B cell (primary cell): Measurements from ENCODE around the gene INKA1. TPM values are rescaled to one million over a fixed set of nuclear protein-coding genes. Genes with fewer than 3 reads are reported as not detected.

Experiments
- ATAC-seq: fragments of 200-7000 bp; cut with Tn5 transposase; one replicate; pipeline ENCODE4 v1.10.0; 2021; ENCODE audit warnings: low read depth, mild to moderate bottlenecking, moderate number of reproducible peaks, moderate library complexity
- CTCF ChIA-PET: fragments of 350-600 bp; sonication (Branson Sonifier 250); formaldehyde crosslinking; loops from one replicate; lab custom pipeline; 2021; ENCODE audit warnings: antibody characterized with exemption, inconsistent platforms; lab: Charles Lee
- POLR2A ChIA-PET: fragments of 350-600 bp; sonication (Branson Sonifier 250); formaldehyde crosslinking; loops from one replicate; lab custom pipeline; 2021; ENCODE audit warnings: antibody characterized with exemption; lab: Charles Lee
- DNase-seq: peaks from one replicate; pipeline ENCODE4 v3.0.0; 2013
- H2AFZ ChIP-seq: 2 replicates; pipeline ENCODE4 v1.6.1; 2012; ENCODE audit warnings: mild to moderate bottlenecking, low read depth, low read length; ENCODE audit not compliant: insufficient read depth, poor library complexity, severe bottlenecking
- H3K27ac ChIP-seq, 2 donors: 1 replicate in 1 of 2; 2 replicates in 1 of 2; pipeline ENCODE4 v1.5.1; 2012 to 2013; ENCODE audit warnings: low read length in 2 of 2, mild to moderate bottlenecking in 2 of 2, moderate library complexity in 1 of 2
- H3K27me3 ChIP-seq, 4 experiments: fragments of 200-600 bp in 1 of 4; sonication (generic) in 1 of 4; replicated peaks in 1 of 4; 1 replicate in 2 of 4; 2 replicates in 2 of 4; pipeline versions ENCODE4 v1.6.1 to v1.7.0; 2013 to 2016; ENCODE audit warnings: low read length in 3 of 4, mild to moderate bottlenecking in 2 of 4, mixed read lengths in 1 of 4, moderate library complexity in 1 of 4; ENCODE audit not compliant: insufficient read depth in 4 of 4, control insufficient read depth in 3 of 4; ENCODE audit errors: control extremely low read depth in 1 of 4
- H3K36me3 ChIP-seq, 2 experiments: replicated peaks in 1 of 2; 1 replicate in 1 of 2; 2 replicates in 1 of 2; pipeline versions ENCODE4 v1.6.1 to v1.7.1; 2013; ENCODE audit warnings: low read length in 1 of 2; ENCODE audit not compliant: insufficient read depth in 2 of 2, control insufficient read depth in 1 of 2; ENCODE audit errors: control extremely low read depth in 1 of 2, extremely low read depth in 1 of 2
- H3K4me1 ChIP-seq, 2 donors: fragments of 200-600 bp in 1 of 2; sonication (generic) in 1 of 2; 1 replicate in 1 of 2; 2 replicates in 1 of 2; pipeline versions ENCODE4 v1.5.1 to v1.6.1; 2013 to 2017; ENCODE audit warnings: low read length in 2 of 2; ENCODE audit not compliant: control insufficient read depth in 2 of 2, insufficient read depth in 2 of 2
- H3K4me2 ChIP-seq: replicated peaks from 2 replicates; pipeline ENCODE3; 2012; ENCODE audit warnings: mild to moderate bottlenecking, low read depth, low read length; ENCODE audit not compliant: poor library complexity, severe bottlenecking
- H3K4me3 ChIP-seq, 5 experiments: fragments of 200-600 bp in 1 of 5; sonication (generic) in 1 of 5; 1 replicate in 3 of 5; 2 replicates in 2 of 5; pipeline versions ENCODE4 v1.5.1 to v1.7.0; 2011 to 2016; ENCODE audit warnings: low read length in 4 of 5, mild to moderate bottlenecking in 4 of 5, low read depth in 2 of 5, control low read depth in 1 of 5, moderate library complexity in 1 of 5; ENCODE audit not compliant: insufficient read depth in 1 of 5; ENCODE audit errors: control extremely low read depth in 1 of 5, extremely low read depth in 1 of 5
- H3K79me2 ChIP-seq: fragments of 200-600 bp; sonication (generic); one replicate; pipeline ENCODE4 v1.6.0; 2016; ENCODE audit warnings: low read length; ENCODE audit not compliant: control insufficient read depth, insufficient read depth
- H3K9ac ChIP-seq: fragments of 200-600 bp; sonication (generic); 2 replicates; pipeline ENCODE4 v1.6.1; 2017; ENCODE audit warnings: mild to moderate bottlenecking, low read length, moderate library complexity
- H3K9me3 ChIP-seq, 3 donors: one replicate each; pipeline versions ENCODE4 v1.6.1 to v1.7.1; 2013; ENCODE audit warnings: low read length in 2 of 3; ENCODE audit not compliant: control insufficient read depth in 2 of 3, insufficient read depth in 1 of 3; ENCODE audit errors: control extremely low read depth in 1 of 3
- H4K20me1 ChIP-seq: 2 replicates; pipeline ENCODE4 v1.6.0; 2012; ENCODE audit warnings: mild to moderate bottlenecking, low read length; ENCODE audit not compliant: insufficient read depth, control insufficient read depth, poor library complexity, severe bottlenecking
- H3K27ac Mint-ChIP-seq: one replicate; pipeline ENCODE4 v1.8.0; 2021; ENCODE audit warnings: mixed read lengths
- H3K27me3 Mint-ChIP-seq: one replicate; pipeline ENCODE4 v1.8.0; 2021; ENCODE audit warnings: mixed read lengths
- H3K4me1 Mint-ChIP-seq: one replicate; pipeline ENCODE4 v1.8.0; 2021; ENCODE audit warnings: mixed read lengths
- H3K4me3 Mint-ChIP-seq: one replicate; pipeline ENCODE4 v1.8.0; 2021; ENCODE audit warnings: mixed read lengths
- H3K9me3 Mint-ChIP-seq: one replicate; pipeline ENCODE4 v1.8.0; 2022; ENCODE audit warnings: mixed read lengths; ENCODE audit not compliant: insufficient read depth
- CTCF ChIP-seq: fragments of 200-600 bp; IDR thresholded peaks from one replicate; pipeline ENCODE4 v1.8.0; 2022; ENCODE audit warnings: antibody characterized with exemption, mild to moderate bottlenecking
- EZH2 ChIP-seq: IDR thresholded peaks from 2 replicates; pipeline ENCODE4 v1.6.1; 2012; ENCODE audit warnings: borderline replicate concordance, low read depth, mild to moderate bottlenecking, moderate library complexity, low read length; ENCODE audit not compliant: insufficient read depth, poor library complexity, severe bottlenecking
- WGBS: methylation state at CpG from one replicate; pipeline ENCODE4 v1.1.5; 2013; ENCODE audit warnings: missing lambda C conversion rate; ENCODE audit not compliant: insufficient coverage; 5-methylcytosine and 5-hydroxymethylcytosine counted together
- intact Hi-C: fragments of 100-400 bp; cut with micrococcal nuclease; formaldehyde crosslinking; loops from one replicate; pipeline ENCODE4 v1.10.0; 2022
- polyA minus RNA-seq: library from RNA; depleted of rRNA, polyadenylated mRNA; stranded (reverse); fragments of >200 nt; gene quantifications from 2 replicates; pipeline ENCODE4 v1.2.3, GENCODE V29; 2012
- polyA plus RNA-seq: library from polyadenylated mRNA; depleted of rRNA; stranded (reverse); fragments of >200 nt; gene quantifications from 2 replicates; pipeline ENCODE4 v1.2.3, GENCODE V29; 2012
- total RNA-seq, 2 donors: library from RNA; stranded (reverse); fragments of 120-200 nt in 1 of 2; gene quantifications; 1 replicate in 1 of 2; 2 replicates in 1 of 2; pipeline versions ENCODE4 v1.2.3 to v1.2.4, GENCODE V29; 2013 to 2022

Gene INKA1
- total RNA-seq (25.8 and 28.2 TPM in 2 replicates), polyA plus RNA-seq (15.5 and 24.0 TPM in 2 replicates), polyA minus RNA-seq (20.5 and 51.8 TPM in 2 replicates)
- total RNA-seq (2013): 11.7 TPM

GRCh38 chr3:49802719-49803464, at the start of gene INKA1:
Gene INKA1, plus strand, starts transcription at chr3:49803261. Its CDS starts 132 bp downstream, at chr3:49803393.
- Histone ChIP-seq H3K27me3 (peaks cover 0 to 3% (median 0%) of the 10 kb centered on the region in 4 experiments), H3K9me3 (no peaks in the 10 kb centered on the region), H3K79me2 (peaks cover 10% of the 10 kb centered on the region), H3K4me1 (peaks cover 42 to 47% of the 10 kb centered on the region in 2 donors), H3K4me3 (peak within 1 kb of the TSS; percentile 73 to 99 (median 95)), H3K27ac (peak within 1 kb of the TSS; percentile 91 to 97), H4K20me1 (no peaks in the 10 kb centered on the region), H3K9ac (peak within 1 kb of the TSS; percentile 98), H2AFZ (peak within 1 kb of the TSS; percentile 90), H3K4me2 (peak within 1 kb of the TSS; percentile 99), H3K36me3 (peaks cover 0 to 6% of the 10 kb centered on the region in 2 experiments)
- peak within 1 kb of the TSS; percentile 86 for H3K4me3 Mint-ChIP-seq
- DNase-seq (peak; percentile 94), ATAC-seq (peak; percentile 63)
- H3K27ac Mint-ChIP-seq: peak within 1 kb of the TSS; percentile 98
- H3K9me3 Mint-ChIP-seq: no peaks in the 10 kb centered on the region
- intact Hi-C loops: loop anchor here (1.0 to 5.0 kb wide), 8 partner anchors 17 to 424 kb away; partner anchors contain the start of genes AMIGO3, IP6K1, RBM6 and TRAIP
- H3K27me3 Mint-ChIP-seq: peaks cover 5% of the 10 kb centered on the region
- under 1% methylated on average over 71 of the region's 71 CpGs for WGBS
- ChIA-PET POLR2A (interaction anchor here (0.5 to 5.0 kb wide), 12 partner anchors 10 to 464 kb away, joined by 3 to 99 read pairs (median 5); partner anchors contain the start of genes AMIGO3, GMPPB, IP6K1 and UBA7), CTCF (interaction anchor here (0.6 to 15.1 kb wide), 20 partner anchors 11 to 1491 kb away, joined by 3 to 547 read pairs (median 4); partner anchors contain the start of genes AMIGO3, GNAI2, IP6K1 and UBA7)
- peaks cover 52% of the 10 kb centered on the region for H3K4me1 Mint-ChIP-seq
- peak; percentile 84 for TF ChIP-seq CTCF
- no peak for TF ChIP-seq EZH2
